ENCODE results near the gene HBQ1. TPM values are rescaled to one million over a fixed set of nuclear protein-coding genes. Genes with fewer than 3 reads are reported as not detected.
A peak's percentile ranks its signal among the peaks of the same experiment; 100 is the strongest.
"Not testable (repeated sequence)": the region's sequence is repeated elsewhere in the genome, so short reads cannot be mapped to it uniquely, and the experiment has no call there.

The HBQ1 gene
- total RNA-seq, 1 donor = not detected

GRCh38 chr16:175011-175949 lies 5.0 kb upstream of the HBQ1 start:
- DNase-seq (ENCODE audit: low read depth) = no peak
- H3K4me3 ChIP-seq (ENCODE audit: low read depth, low read length) = no peak overlapping the region
- TF ChIP-seq CTCF (IDR thresholded peaks at IDR 0.05; ENCODE audit: insufficient read depth, low read depth, low read length) = no peak

- not testable (repeated sequence) for DNase-seq (ENCODE audit: low read depth); H3K4me3 ChIP-seq (ENCODE audit: low read depth, low read length)
These were observed 4.3 kb upstream of the HBQ1 start for GRCh38 chr16:176006-176405.

- H3K4me3 ChIP-seq (ENCODE audit: low read depth, low read length); DNase-seq (ENCODE audit: low read depth): not testable (repeated sequence)
These were observed 3.5 kb upstream of the HBQ1 start, which contains the start of gene HBA1 for GRCh38 chr16:176477-177382. TSS of gene HBA1 (plus strand) at chr16:176680. CDS start at chr16:176717, 37 bp downstream.

- no peak for TF ChIP-seq CTCF (IDR thresholded peaks at IDR 0.05; ENCODE audit: insufficient read depth, low read depth, low read length)
- no peak overlapping the region for H3K4me3 ChIP-seq (ENCODE audit: low read depth, low read length)
- peak; percentile 36 for DNase-seq (ENCODE audit: low read depth)
These were observed 2.9 kb upstream of the HBQ1 start for GRCh38 chr16:177394-177822.

GRCh38 chr16:177981-178667 lies 2.1 kb upstream of the HBQ1 start:
- H3K4me3 ChIP-seq (ENCODE audit: low read depth, low read length) = no peak overlapping the region
- DNase-seq (ENCODE audit: low read depth) = no peak
- no peak for TF ChIP-seq CTCF (IDR thresholded peaks at IDR 0.05; ENCODE audit: insufficient read depth, low read depth, low read length)

GRCh38 chr16:178668-179015 lies 1.6 kb upstream of the HBQ1 start:
- no peak overlapping the region for H3K4me3 ChIP-seq (ENCODE audit: low read depth, low read length)
- TF ChIP-seq CTCF (IDR thresholded peaks at IDR 0.05; ENCODE audit: insufficient read depth, low read depth, low read length) = no peak
- DNase-seq (ENCODE audit: low read depth) = no peak

- TF ChIP-seq CTCF (IDR thresholded peaks at IDR 0.05; ENCODE audit: insufficient read depth, low read depth, low read length) = no peak
- no peak for DNase-seq (ENCODE audit: low read depth)
- H3K4me3 ChIP-seq (ENCODE audit: low read depth, low read length) = no peak overlapping the region
These were observed 807 bp upstream of the HBQ1 start for GRCh38 chr16:179211-180092.
